Panc1 (cell line): ENCODE measurements around the gene CASQ2. TPM values are rescaled to one million over a fixed set of nuclear protein-coding genes. Genes with fewer than 3 reads are reported as not detected.

ENCODE experiments used
- ATAC-seq: fragments of 200-7000 bp; cut with Tn5 transposase; 2 replicates; pipeline ENCODE4 v1.9.1; 2020; ENCODE audit warnings: mild to moderate bottlenecking, moderate library complexity
- BruUV-seq: library from RNA; stranded (reverse); fragments of 400-500 nt; replicated peaks from 2 replicates; lab custom pipeline; 2021; lab: Mats Ljungman, UMichigan
- CTCF ChIA-PET: fragments of 300-600 bp; sonication (Branson Sonifier 250); formaldehyde crosslinking; loops from one replicate; lab custom pipeline; 2022; ENCODE audit warnings: antibody characterized with exemption; lab: Charles Lee
- POLR2A ChIA-PET: fragments of 300-600 bp; sonication (Branson Sonifier 250); formaldehyde crosslinking; loops from one replicate; lab custom pipeline; 2022; ENCODE audit warnings: antibody characterized with exemption; lab: Charles Lee
- DNase-seq: peaks from one replicate; pipeline ENCODE4 v3.0.0-alpha.2; 2010; ENCODE audit warnings: low read depth, low spot score
- H3K27ac ChIP-seq: 2 replicates; pipeline ENCODE4 v1.5.1; 2011; ENCODE audit warnings: mild to moderate bottlenecking, low read length, inconsistent platforms
- H3K27me3 ChIP-seq: fragments of 200-500 bp; sonication (Bioruptor generic); 2 replicates; pipeline ENCODE4 v1.6.0; 2014; ENCODE audit warnings: low read length, inconsistent platforms; ENCODE audit not compliant: control insufficient read depth, insufficient read depth
- H3K36me3 ChIP-seq: fragments of 200-500 bp; sonication (Bioruptor generic); 2 replicates; pipeline ENCODE4 v1.5.1; 2014; ENCODE audit warnings: inconsistent platforms, mild to moderate bottlenecking, low read length, moderate library complexity; ENCODE audit not compliant: control insufficient read depth, insufficient read depth
- H3K4me1 ChIP-seq: 2 replicates; pipeline ENCODE4 v1.5.1; 2011; ENCODE audit warnings: inconsistent platforms, mild to moderate bottlenecking, low read length, moderate library complexity; ENCODE audit not compliant: control insufficient read depth, insufficient read depth
- H3K4me3 ChIP-seq, 2 experiments: 2 replicates each; pipeline ENCODE4 v1.5.1; 2011 to 2012; ENCODE audit warnings: low read depth in 2 of 2, low read length in 2 of 2, mild to moderate bottlenecking in 2 of 2, inconsistent platforms in 1 of 2, moderate library complexity in 1 of 2
- H3K9me3 ChIP-seq: fragments of 200-500 bp; sonication (Bioruptor generic); 2 replicates; pipeline ENCODE4 v1.5.1; 2014; ENCODE audit warnings: low read depth, mild to moderate bottlenecking, inconsistent platforms, low read length, moderate library complexity; ENCODE audit not compliant: control insufficient read depth, insufficient read depth
- CTCF ChIP-seq: fragments of 450-650 bp; IDR thresholded peaks from 2 replicates; pipeline ENCODE4 v1.5.1; 2017; ENCODE audit warnings: mild to moderate bottlenecking
- POLR2AphosphoS5 ChIP-seq: IDR thresholded peaks from 2 replicates; pipeline ENCODE4 v1.6.1; 2012; ENCODE audit warnings: mild to moderate bottlenecking, low read depth, low read length, moderate library complexity
- REST ChIP-seq, 2 experiments: IDR thresholded peaks; 2 replicates each; pipeline ENCODE4 v1.6.1; 2011 to 2012; ENCODE audit warnings: low read depth in 2 of 2, control low read depth in 1 of 2, low read length in 1 of 2, mild to moderate bottlenecking in 1 of 2, moderate library complexity in 1 of 2; ENCODE audit not compliant: insufficient read depth in 1 of 2
- SIN3A ChIP-seq: IDR thresholded peaks from 2 replicates; pipeline ENCODE4 v1.6.1; 2012; ENCODE audit warnings: low read depth, mild to moderate bottlenecking, low read length, moderate library complexity, borderline replicate concordance; ENCODE audit not compliant: insufficient read depth
- TCF7L2 ChIP-seq: IDR thresholded peaks from 2 replicates; pipeline ENCODE4 v1.6.1; 2011; ENCODE audit warnings: mild to moderate bottlenecking, low read depth, low read length, inconsistent platforms
- in situ Hi-C: cut with HindIII; loops from 2 replicates; pipeline ENCODE4 v1.10.0; 2016; ENCODE audit warnings: low sequenced_read_pairs, low pct_unique_long_range_greater_than_20kb
- intact Hi-C: fragments of 100-400 bp; cut with micrococcal nuclease; formaldehyde crosslinking; loops from one replicate; pipeline ENCODE4 v1.10.0; 2022; ENCODE audit not compliant: unreplicated experiment
- total RNA-seq: library from RNA; stranded (reverse); gene quantifications from one replicate; pipeline ENCODE4 v1.2.1, GENCODE V29; 2021; ENCODE audit not compliant: unreplicated experiment

The CASQ2 gene
- total RNA-seq, 1 experiment from 2014 or later: not detected

- Histone ChIP-seq H3K27me3 (no peaks in the 10 kb centered on the region), H3K9me3 (no peaks in the 10 kb centered on the region), H3K4me3 (no peak overlapping the region), H3K36me3 (no peaks in the 10 kb centered on the region), H3K27ac (no peak overlapping the region), H3K4me1 (no peaks in the 10 kb centered on the region)
- in situ Hi-C loops (no loop called here), intact Hi-C loops (no loop called here)
- ATAC-seq: no peak
- DNase-seq: no peak
- POLR2A ChIA-PET: no interaction called here
- no peak for TF ChIP-seq SIN3A
- TF ChIP-seq CTCF: no peak
- TF ChIP-seq TCF7L2: no peak
- no peak for TF ChIP-seq REST (IDR thresholded peaks at IDR 0.05; ENCODE audit: insufficient read depth in 1 of 2, low read depth in 2 of 2, low read length in 1 of 2)
- no peak for TF ChIP-seq POLR2AphosphoS5
- CTCF ChIA-PET: no interaction called here
- no TSS peak for BruUV-seq
These were observed 1.1 kb downstream of the CASQ2 start for GRCh38 chr1:115767403-115767802.

- in situ Hi-C loops (no loop called here), intact Hi-C loops (loop anchor here (2.0 kb wide), 1 partner anchor 156 kb away; no protein-coding TSS in a partner anchor)
- H3K4me1 ChIP-seq: no peaks in the 10 kb centered on the region
- ChIA-PET CTCF (interaction anchor here (0.6 to 2.2 kb wide), 3 partner anchors 54 to 241 kb away, joined by 3 to 20 read pairs (median 5); no protein-coding TSS in a partner anchor), POLR2A (no interaction called here)
- H3K27me3 ChIP-seq: no peaks in the 10 kb centered on the region
- no peak for DNase-seq
- BruUV-seq: no TSS peak
- H3K4me3 ChIP-seq: no peak overlapping the region
- H3K36me3 ChIP-seq: no peaks in the 10 kb centered on the region
- H3K27ac ChIP-seq: no peak overlapping the region
- ATAC-seq: no peak
- no peaks in the 10 kb centered on the region for H3K9me3 ChIP-seq
- no peak for TF ChIP-seq REST (IDR thresholded peaks at IDR 0.05; ENCODE audit: insufficient read depth in 1 of 2, low read depth in 2 of 2, low read length in 1 of 2)
- no peak for TF ChIP-seq TCF7L2
- no peak for TF ChIP-seq POLR2AphosphoS5
- no peak for TF ChIP-seq CTCF
- no peak for TF ChIP-seq SIN3A
These were observed 3.4 kb downstream of the CASQ2 start for GRCh38 chr1:115765091-115765490.
